Activated naive CD8-positive, alpha-beta T cell treated with anti-CD3 and anti-CD28 coated beads for 36 hours (primary cell): ENCODE measurements around the gene FMNL3. TPM values are rescaled to one million over a fixed set of nuclear protein-coding genes. Genes with fewer than 3 reads are reported as not detected.
"Not testable (repeated sequence)": the region's sequence is repeated elsewhere in the genome, so short reads cannot be mapped to it uniquely, and the experiment has no call there.

Experiments used
- DNase-seq: peaks from one replicate; pipeline ENCODE4 v3.0.0; 2021
- H3K27ac Mint-ChIP-seq: one replicate; pipeline ENCODE4 v1.8.0; 2022; ENCODE audit warnings: mild to moderate bottlenecking, moderate library complexity, mixed read lengths
- H3K27me3 Mint-ChIP-seq: one replicate; pipeline ENCODE4 v1.8.0; 2022; ENCODE audit warnings: mild to moderate bottlenecking, mixed read lengths
- H3K36me3 Mint-ChIP-seq: one replicate; pipeline ENCODE4 v1.8.0; 2021; ENCODE audit warnings: mild to moderate bottlenecking, mixed read lengths
- H3K4me1 Mint-ChIP-seq: one replicate; pipeline ENCODE4 v1.8.0; 2021; ENCODE audit warnings: mixed read lengths
- H3K4me3 Mint-ChIP-seq: one replicate; pipeline ENCODE4 v1.8.0; 2022; ENCODE audit warnings: mild to moderate bottlenecking, moderate library complexity, mixed read lengths
- H3K9me3 Mint-ChIP-seq: one replicate; pipeline ENCODE4 v1.8.0; 2022; ENCODE audit warnings: mixed read lengths
- total RNA-seq, 2 experiments: library from RNA; stranded (reverse); gene quantifications; one replicate each; pipeline ENCODE4 v1.2.3, GENCODE V29; 2021

Gene FMNL3, protein sequence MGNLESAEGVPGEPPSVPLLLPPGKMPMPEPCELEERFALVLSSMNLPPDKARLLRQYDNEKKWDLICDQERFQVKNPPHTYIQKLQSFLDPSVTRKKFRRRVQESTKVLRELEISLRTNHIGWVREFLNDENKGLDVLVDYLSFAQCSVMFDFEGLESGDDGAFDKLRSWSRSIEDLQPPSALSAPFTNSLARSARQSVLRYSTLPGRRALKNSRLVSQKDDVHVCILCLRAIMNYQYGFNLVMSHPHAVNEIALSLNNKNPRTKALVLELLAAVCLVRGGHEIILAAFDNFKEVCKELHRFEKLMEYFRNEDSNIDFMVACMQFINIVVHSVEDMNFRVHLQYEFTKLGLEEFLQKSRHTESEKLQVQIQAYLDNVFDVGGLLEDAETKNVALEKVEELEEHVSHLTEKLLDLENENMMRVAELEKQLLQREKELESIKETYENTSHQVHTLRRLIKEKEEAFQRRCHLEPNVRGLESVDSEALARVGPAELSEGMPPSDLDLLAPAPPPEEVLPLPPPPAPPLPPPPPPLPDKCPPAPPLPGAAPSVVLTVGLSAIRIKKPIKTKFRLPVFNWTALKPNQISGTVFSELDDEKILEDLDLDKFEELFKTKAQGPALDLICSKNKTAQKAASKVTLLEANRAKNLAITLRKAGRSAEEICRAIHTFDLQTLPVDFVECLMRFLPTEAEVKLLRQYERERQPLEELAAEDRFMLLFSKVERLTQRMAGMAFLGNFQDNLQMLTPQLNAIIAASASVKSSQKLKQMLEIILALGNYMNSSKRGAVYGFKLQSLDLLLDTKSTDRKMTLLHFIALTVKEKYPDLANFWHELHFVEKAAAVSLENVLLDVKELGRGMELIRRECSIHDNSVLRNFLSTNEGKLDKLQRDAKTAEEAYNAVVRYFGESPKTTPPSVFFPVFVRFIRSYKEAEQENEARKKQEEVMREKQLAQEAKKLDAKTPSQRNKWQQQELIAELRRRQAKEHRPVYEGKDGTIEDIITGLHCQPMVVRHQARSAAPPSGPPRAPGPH
- total RNA-seq: 10 to 100 TPM; 20.3 to 22.3 TPM

DNA sequence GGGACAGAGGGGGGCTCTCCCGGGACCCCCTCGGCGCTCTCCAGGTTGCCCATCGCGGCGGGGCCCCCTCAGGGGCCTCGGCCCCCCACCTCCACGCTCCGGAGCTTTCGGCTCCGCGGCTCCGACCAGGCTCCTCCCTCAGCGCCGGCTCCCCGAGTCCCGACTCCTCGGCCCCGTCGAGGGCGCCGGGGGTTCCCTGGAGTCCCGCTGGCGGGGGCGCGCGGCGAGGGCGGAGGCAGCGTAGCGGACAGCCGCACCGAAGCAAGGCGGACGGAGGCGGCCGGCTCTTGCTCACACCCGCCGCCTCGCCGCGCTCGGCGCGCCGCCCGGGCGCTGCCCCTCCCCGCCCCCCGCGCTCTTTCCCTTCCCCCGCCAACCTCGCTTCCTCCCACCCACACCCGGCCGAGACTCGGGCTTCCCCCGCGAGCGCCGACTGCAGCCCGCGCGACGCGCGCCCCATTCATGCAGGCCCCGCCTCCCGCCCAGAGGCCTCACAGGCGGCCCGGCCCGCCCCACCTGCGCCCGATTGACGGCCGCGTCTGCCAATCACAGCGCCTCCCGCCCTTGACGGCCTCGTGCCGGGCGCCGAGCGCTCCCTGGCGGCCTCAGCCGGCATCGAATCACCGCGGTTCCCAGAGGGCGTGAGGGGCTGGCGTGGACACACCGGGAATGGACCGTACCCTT, at the start of gene FMNL3:
FMNL3 (minus strand) TSS at position 278 of the 684 bp plus-strand sequence; CDS start at position 53, 225 bp downstream.
- H3K27ac Mint-ChIP-seq: peak within 1 kb of the TSS; percentile 88
- peak; percentile 100 for DNase-seq
- H3K36me3 Mint-ChIP-seq: peaks cover 6% of the 10 kb centered on the region
- H3K4me1 Mint-ChIP-seq: peaks cover 40% of the 10 kb centered on the region
- no peaks in the 10 kb centered on the region for H3K27me3 Mint-ChIP-seq
- peak within 1 kb of the TSS; percentile 97 for H3K4me3 Mint-ChIP-seq
- no peaks in the 10 kb centered on the region for H3K9me3 Mint-ChIP-seq

DNA sequence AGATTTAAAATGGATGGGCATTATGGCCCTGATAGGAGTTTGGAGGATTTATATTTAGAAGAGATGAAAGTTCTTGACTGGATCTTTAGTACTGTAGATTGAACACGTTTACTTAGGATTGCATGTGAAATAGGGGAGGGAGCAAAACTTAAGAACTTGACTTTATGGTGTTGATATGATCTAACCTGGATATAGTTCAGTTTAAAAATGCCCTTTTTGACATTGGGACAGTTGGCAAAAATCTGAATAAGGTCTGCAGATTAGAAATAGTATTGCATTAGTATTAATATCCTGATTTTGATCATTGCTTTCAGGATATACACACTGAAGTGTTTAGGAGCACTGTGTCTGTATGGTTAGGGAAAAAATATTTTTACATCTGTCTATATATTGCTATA, 43.8 kb upstream of the FMNL3 start:
- Mint-ChIP-seq H3K36me3 (peaks cover 73% of the 10 kb centered on the region), H3K4me1 (peaks cover 82% of the 10 kb centered on the region), H3K9me3 (no peaks in the 10 kb centered on the region), H3K4me3 (peak overlapping the region; percentile 84), H3K27me3 (no peaks in the 10 kb centered on the region), H3K27ac (peak overlapping the region; percentile 99)
- DNase-seq: no peak

DNA sequence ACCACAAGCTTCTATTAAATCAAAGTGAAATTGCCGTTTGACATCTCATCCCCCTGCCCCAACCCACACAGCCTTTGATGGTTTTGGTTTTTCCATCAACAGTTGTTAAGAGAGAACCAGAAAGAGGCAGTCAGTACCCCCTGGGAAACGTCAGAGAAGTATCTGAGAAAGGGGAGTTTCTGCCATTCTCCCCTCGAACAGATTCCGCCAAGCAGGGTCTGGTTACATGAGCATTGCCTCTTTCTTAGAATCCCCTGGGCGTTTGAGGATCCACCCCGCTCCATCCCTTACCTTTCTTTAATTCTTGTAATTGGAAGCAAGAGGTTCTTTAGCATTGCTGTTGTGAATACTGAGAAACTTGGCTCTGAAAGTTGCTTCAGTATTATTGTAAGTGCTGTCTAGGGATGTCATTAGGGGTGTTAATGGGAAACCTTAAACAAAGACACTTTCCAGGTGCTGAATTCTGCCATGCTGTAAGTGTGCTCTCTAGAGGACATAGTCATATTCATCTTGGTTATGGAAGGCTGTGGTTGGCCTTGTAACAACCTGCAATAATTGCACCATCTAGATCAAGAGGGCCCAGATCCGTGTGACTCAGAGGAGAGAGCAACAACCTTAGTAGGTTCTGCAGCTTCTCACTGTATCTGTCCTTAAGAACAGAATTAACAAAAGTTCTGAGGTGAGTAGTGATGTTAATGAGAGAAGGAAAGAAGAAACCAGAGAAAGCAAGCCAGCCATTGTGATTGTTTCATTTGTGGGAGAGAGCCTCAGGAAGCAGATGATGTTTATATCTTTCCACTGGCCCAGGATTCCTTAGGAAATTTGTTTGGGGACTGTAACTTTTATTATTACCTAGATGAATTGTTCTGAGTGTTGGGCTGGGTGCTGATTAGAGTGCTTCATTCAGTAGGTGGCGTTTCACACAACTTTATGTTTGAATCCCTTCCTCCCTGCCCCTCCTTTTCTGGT, 43.1 kb upstream of the FMNL3 start:
- Mint-ChIP-seq H3K27ac (peak overlapping the region; percentile 99), H3K4me1 (peaks cover 82% of the 10 kb centered on the region), H3K27me3 (no peaks in the 10 kb centered on the region), H3K4me3 (peak overlapping the region; percentile 84), H3K9me3 (no peaks in the 10 kb centered on the region), H3K36me3 (peaks cover 70% of the 10 kb centered on the region)
- DNase-seq: peak; percentile 72

DNA sequence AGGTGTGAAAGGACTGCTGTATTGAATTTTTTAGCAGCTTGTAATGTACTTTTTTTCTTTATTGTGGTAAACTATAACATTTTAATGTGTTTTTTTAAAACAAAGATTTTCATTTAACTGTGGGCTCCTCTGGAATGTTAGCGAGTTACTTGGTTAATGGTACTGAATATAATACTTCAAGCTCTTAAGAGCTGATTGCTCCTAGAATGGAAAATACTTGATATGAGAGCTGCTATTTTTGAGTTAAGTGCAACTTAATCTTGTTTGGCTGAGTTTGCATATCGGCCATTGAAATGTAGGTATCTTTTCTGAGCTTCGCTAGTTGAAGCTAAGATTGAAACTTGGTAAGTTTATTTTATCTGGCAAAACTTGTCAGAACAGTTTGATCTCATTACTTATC, 41.6 kb upstream of the FMNL3 start:
- Mint-ChIP-seq H3K27ac (peak overlapping the region; percentile 99), H3K4me1 (peaks cover 83% of the 10 kb centered on the region), H3K36me3 (peaks cover 71% of the 10 kb centered on the region)

DNA sequence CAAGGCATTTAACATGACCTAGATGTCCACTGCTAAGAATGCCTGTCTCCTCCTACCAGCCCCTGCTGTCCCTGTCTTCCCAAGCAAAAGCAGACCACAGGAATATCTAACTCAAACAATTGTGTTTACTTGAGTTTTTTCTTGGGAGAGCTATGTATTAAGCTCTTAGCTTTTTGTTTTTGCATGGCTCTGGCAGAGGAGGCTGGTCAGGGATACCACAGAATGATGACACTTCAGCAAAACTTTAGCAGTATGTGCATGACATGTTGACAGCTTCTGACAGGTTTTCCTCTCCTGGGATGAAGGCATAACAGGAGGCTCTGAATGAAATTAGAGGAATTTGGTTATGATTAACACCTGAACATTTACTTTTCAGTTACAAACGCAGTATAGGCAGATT, 41.1 kb upstream of the FMNL3 start:
- no peaks in the 10 kb centered on the region for H3K27me3 Mint-ChIP-seq
- no peaks in the 10 kb centered on the region for H3K9me3 Mint-ChIP-seq
- peak overlapping the region; percentile 62 for H3K4me3 Mint-ChIP-seq
- no peak for DNase-seq
- peak overlapping the region; percentile 99 for H3K27ac Mint-ChIP-seq
- H3K36me3 Mint-ChIP-seq: peaks cover 71% of the 10 kb centered on the region
- peaks cover 83% of the 10 kb centered on the region for H3K4me1 Mint-ChIP-seq

More for the DNA sequence above, 41.6 kb upstream of the FMNL3 start:
- peak overlapping the region; percentile 84 for H3K4me3 Mint-ChIP-seq
- no peaks in the 10 kb centered on the region for H3K27me3 Mint-ChIP-seq
- DNase-seq: no peak
- H3K9me3 Mint-ChIP-seq: no peaks in the 10 kb centered on the region

DNA sequence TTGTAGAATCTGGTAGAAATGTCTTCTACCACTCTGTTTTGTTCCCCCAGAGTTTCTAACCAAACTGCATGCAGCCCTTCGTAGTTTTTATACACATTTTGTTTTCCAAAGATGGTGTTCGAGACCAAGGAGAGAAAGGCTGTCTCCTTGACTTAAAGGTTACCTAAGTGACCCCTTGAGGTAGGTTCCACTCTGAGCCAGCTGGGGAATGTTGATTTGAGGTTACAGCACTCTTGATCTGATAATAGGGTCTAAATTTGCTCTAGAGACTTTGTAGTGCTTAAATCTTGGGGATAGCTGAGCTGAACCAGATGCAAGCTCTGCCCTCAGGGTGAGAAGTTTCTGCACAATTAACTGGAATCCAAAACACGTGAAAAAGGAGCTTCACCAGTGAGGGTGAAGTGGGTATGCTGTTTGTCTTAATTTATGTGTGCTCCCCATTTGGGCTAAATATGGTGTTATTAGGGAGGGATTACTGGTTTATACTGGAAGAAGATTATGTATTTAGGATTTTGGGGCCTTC, 37.2 kb upstream of the FMNL3 start:
- Mint-ChIP-seq H3K4me3 (peak overlapping the region; percentile 47), H3K36me3 (peaks cover 58% of the 10 kb centered on the region), H3K27ac (peak overlapping the region; percentile 69), H3K4me1 (peaks cover 56% of the 10 kb centered on the region), H3K27me3 (peaks cover 3% of the 10 kb centered on the region), H3K9me3 (no peaks in the 10 kb centered on the region)
- DNase-seq: no peak

DNA sequence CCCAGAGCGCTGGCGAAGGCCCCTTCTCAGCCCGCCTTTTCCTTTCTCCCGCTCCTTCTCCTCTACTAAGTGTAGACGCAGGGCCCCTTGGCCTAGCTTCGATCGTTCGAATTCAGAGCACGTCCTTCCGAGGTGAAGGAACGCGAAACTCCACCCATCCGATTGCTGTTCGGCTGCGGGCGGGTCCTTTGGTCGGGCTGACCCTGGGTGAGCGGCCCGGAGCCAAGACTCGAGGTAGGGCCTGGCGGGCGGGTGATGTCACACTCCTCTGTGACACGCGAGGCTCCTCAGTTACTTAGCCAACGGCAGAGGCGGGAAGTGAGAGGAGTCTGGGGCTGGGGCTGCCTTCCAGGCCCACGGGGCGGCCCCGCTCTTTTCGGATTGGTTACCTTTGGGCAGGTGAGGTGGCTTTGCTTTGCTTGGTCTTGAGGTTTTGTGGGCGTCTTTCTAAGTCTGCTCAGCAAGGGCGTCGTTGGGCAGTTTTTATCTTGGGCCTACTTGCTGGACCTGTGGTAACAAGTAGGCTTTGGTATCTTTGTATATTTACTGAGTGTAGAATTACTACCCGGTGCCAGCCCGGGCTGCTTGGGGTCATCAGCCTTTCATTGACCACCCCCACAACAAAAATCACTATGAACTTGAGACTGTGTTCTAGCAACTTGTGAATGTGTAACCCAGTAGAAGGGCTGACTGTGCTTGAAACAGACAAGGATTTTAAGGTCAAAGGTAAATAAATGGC, 34.8 kb upstream of the FMNL3 start:
- H3K4me3 Mint-ChIP-seq: peak overlapping the region; percentile 86
- peaks cover 45% of the 10 kb centered on the region for H3K36me3 Mint-ChIP-seq
- peak overlapping the region; percentile 100 for H3K27ac Mint-ChIP-seq
- peaks cover 3% of the 10 kb centered on the region for H3K27me3 Mint-ChIP-seq
- DNase-seq: peak; percentile 92
- peaks cover 35% of the 10 kb centered on the region for H3K4me1 Mint-ChIP-seq
- H3K9me3 Mint-ChIP-seq: no peaks in the 10 kb centered on the region

DNA sequence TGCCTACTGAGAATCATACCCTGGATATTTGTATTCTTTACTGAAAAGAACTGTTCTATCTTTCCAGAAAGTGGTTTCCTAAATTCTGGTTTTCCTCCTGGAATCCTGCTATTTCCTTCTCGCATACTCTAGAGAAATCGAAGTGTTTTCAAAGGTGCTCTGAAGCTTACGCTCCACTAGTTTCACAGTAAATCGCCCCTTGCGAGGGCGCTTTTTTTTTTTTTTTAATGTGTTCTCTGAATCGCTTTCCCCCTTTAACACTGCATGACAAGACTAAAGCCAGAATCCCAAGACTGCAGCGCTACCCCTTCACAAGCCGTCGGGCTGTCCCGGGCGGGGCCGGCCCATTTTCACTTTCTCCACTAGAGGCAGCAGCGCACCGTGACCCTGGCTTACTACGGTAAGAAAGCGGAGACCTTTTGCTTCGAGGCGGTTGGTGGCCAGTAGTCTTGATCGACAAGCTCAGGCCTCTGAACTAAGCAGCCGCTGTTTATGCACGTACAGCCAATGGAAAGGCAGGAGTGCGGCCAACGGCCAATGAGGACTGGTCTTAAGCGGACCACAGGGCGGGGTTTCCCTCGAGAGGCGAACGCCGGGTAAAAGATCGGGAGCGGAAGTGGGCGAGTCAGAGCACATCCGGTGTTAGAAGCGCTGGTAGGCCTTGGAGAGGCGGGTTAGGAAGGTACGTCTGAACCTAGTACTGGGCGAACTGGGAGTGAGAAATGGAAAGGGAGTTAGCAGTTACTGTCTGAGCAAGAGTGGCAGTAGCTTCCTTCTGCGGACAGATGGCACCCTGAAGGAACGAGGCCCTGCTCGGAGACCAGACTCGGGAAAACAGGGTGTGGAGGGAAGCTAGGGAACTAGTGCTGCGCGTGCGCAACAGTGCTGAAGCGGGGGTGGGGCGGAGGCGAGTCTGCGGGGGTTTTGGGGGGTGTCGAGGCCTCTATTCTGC, 34.0 kb upstream of the FMNL3 start, which contains the start of gene TMBIM6:
TMBIM6 (plus strand) TSS at position 628 of the 952 bp plus-strand sequence. CDS start 10,937 bp downstream, outside the sequence.
- Mint-ChIP-seq H3K27me3 (peaks cover 3% of the 10 kb centered on the region), H3K4me1 (peaks cover 27% of the 10 kb centered on the region), H3K9me3 (no peaks in the 10 kb centered on the region), H3K4me3 (peak within 1 kb of the TSS; percentile 86), H3K27ac (peak within 1 kb of the TSS; percentile 100), H3K36me3 (peaks cover 37% of the 10 kb centered on the region)
- peak; percentile 98 for DNase-seq

DNA sequence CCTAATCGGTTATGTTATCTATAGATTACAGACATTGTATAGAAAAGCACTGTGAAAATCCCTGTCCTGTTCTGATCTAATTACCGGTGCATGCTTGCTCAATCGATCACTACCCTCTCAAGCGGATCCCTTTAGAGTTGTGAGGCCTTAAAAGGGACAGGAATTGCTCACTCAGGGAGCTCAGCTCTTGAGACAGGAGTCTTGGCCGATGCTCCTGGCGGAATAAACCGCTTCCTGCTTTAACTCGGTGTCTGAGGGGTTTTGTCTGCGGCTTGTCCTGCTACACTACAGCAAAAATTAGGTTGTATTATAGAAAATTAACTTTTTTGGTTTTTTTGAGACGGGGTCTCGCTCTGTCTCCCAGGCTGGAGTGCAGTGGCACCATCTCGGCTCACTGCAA, 33.1 kb upstream of the FMNL3 start:
- H3K36me3 Mint-ChIP-seq: peaks cover 33% of the 10 kb centered on the region
- DNase-seq, H3K27me3 Mint-ChIP-seq, H3K9me3 Mint-ChIP-seq, H3K27ac Mint-ChIP-seq, H3K4me3 Mint-ChIP-seq: not testable (repeated sequence)
- peaks cover 25% of the 10 kb centered on the region for H3K4me1 Mint-ChIP-seq

DNA sequence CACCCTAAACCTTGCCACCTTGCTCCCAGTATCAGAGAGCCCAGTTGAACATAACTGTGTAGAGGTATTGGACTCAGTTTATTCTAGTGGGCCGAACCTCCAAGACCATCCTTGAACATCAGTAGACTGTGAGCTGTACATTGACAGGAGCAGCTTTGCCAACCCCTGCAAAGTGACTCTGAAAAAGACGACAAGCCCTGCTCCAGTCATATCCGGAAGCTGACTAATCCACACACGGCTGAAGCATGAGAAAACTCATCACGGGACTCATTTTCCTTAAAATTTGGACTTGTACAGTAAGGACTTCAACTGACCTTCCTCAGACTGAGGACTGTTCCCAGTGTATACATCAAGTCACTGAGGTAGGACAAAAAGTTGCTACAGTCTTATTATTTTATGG, 31.5 kb upstream of the FMNL3 start:
- H3K36me3 Mint-ChIP-seq: peaks cover 24% of the 10 kb centered on the region

DNA sequence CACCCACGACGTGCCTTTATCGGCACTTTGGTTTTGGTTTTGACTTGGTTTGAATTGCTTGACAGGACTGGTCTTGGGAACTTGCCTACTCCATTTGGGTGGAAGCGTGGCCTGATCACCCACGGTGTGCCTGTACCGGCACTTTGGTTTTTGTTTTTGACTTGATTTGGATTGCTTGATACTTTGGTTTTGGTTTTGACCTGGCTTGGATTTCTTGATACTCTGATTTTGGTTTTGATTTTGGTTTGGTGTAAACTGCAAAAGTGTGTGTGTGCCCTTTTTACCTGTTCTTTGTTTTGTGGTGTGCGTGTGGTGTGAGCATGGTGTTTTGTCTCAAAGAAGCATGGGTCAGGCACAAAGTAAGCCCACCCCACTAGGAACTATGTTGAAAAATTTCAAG, 27.7 kb upstream of the FMNL3 start:
- not testable (repeated sequence) for H3K4me3 Mint-ChIP-seq, DNase-seq, H3K4me1 Mint-ChIP-seq, H3K27ac Mint-ChIP-seq, H3K27me3 Mint-ChIP-seq, H3K9me3 Mint-ChIP-seq, H3K36me3 Mint-ChIP-seq

More for the DNA sequence above, 31.5 kb upstream of the FMNL3 start:
- not testable (repeated sequence) for DNase-seq, H3K27me3 Mint-ChIP-seq, H3K4me3 Mint-ChIP-seq, H3K9me3 Mint-ChIP-seq, H3K27ac Mint-ChIP-seq
- peaks cover 10% of the 10 kb centered on the region for H3K4me1 Mint-ChIP-seq
